Liver (tissue), 9 donors: ENCODE data around the gene KRTAP1-3. TPM values are rescaled to one million over a fixed set of nuclear protein-coding genes. Genes with fewer than 3 reads are reported as not detected.
"Not testable (repeated sequence)": the region's sequence is repeated elsewhere in the genome, so short reads cannot be mapped to it uniquely, and the experiment has no call there.

ENCODE experiments used
- DNase-seq: peaks from one replicate; pipeline ENCODE4 v3.0.0-alpha.2; 2017; ENCODE audit warnings: low spot score
- H3K27ac ChIP-seq, 2 donors: one replicate each; pipeline ENCODE4 v1.7.0; 2013; ENCODE audit warnings: inconsistent platforms in 2 of 2, low read length in 2 of 2, control low read depth in 1 of 2, low read depth in 1 of 2, mild to moderate bottlenecking in 1 of 2
- H3K27me3 ChIP-seq, 4 donors: one replicate each; pipeline versions ENCODE4 v1.6.1 to v1.7.0; 2013; ENCODE audit warnings: low read length in 3 of 4, inconsistent platforms in 1 of 4, mild to moderate bottlenecking in 1 of 4, moderate library complexity in 1 of 4; ENCODE audit not compliant: control insufficient read depth in 4 of 4, insufficient read depth in 4 of 4
- H3K36me3 ChIP-seq, 4 donors: one replicate each; pipeline versions ENCODE4 v1.6.1 to v1.7.0; 2013; ENCODE audit warnings: low read length in 3 of 4, mild to moderate bottlenecking in 3 of 4, low read depth in 1 of 4, moderate library complexity in 1 of 4; ENCODE audit not compliant: control insufficient read depth in 4 of 4, insufficient read depth in 3 of 4
- H3K4me1 ChIP-seq, 4 donors: one replicate each; pipeline versions ENCODE4 v1.6.1 to v1.7.0; 2013; ENCODE audit warnings: low read length in 3 of 4, mild to moderate bottlenecking in 3 of 4, moderate library complexity in 1 of 4; ENCODE audit not compliant: control insufficient read depth in 4 of 4, insufficient read depth in 4 of 4
- H3K4me3 ChIP-seq, 3 donors: one replicate each; pipeline versions ENCODE4 v1.6.1 to v1.7.0; 2013; ENCODE audit warnings: low read length in 3 of 3, control low read depth in 1 of 3, low read depth in 1 of 3, mild to moderate bottlenecking in 1 of 3
- H3K9ac ChIP-seq, 2 donors: one replicate each; pipeline ENCODE4 v1.7.0; 2013; ENCODE audit warnings: low read length in 2 of 2, mild to moderate bottlenecking in 2 of 2, moderate library complexity in 2 of 2, control low read depth in 1 of 2, low read depth in 1 of 2
- H3K9me3 ChIP-seq, 4 donors: one replicate each; pipeline versions ENCODE4 v1.6.1 to v1.7.0; 2013; ENCODE audit warnings: low read length in 3 of 4; ENCODE audit not compliant: control insufficient read depth in 4 of 4
- ATF3 ChIP-seq: IDR thresholded peaks from 2 replicates; pipeline ENCODE4 v1.6.1; 2016; ENCODE audit warnings: antibody characterized with exemption
- CTCF ChIP-seq: fragments of 150-350 bp; IDR thresholded peaks from 2 replicates; pipeline ENCODE4 v1.5.1; 2017; ENCODE audit warnings: improper control_type of control experiment, low read depth, low read length; ENCODE audit not compliant: missing input control
- EGR1 ChIP-seq, 2 donors: IDR thresholded peaks; 2 replicates each; pipeline ENCODE4 v1.6.1; 2016 to 2018; ENCODE audit warnings: antibody characterized with exemption in 2 of 2, low read depth in 2 of 2
- HNF4A ChIP-seq, 2 donors: conservative IDR thresholded peaks; 2 replicates each; pipeline ENCODE4 v1.6.1; 2016; ENCODE audit warnings: antibody characterized with exemption in 2 of 2, mild to moderate bottlenecking in 2 of 2
- HNF4G ChIP-seq: IDR thresholded peaks from 2 replicates; pipeline ENCODE4 v1.6.1; 2016; ENCODE audit warnings: antibody characterized with exemption
- JUND ChIP-seq, 2 donors: IDR thresholded peaks; 2 replicates each; pipeline ENCODE4 v1.6.1; 2016; ENCODE audit warnings: antibody characterized with exemption in 2 of 2
- NR2F2 ChIP-seq: IDR thresholded peaks from 2 replicates; pipeline ENCODE4 v1.6.1; 2016; ENCODE audit warnings: antibody characterized with exemption
- RAD21 ChIP-seq, 2 donors: IDR thresholded peaks; 2 replicates each; pipeline ENCODE4 v1.6.1; 2016; ENCODE audit warnings: antibody characterized with exemption in 2 of 2, mild to moderate bottlenecking in 2 of 2
- RXRA ChIP-seq, 2 donors: IDR thresholded peaks; 2 replicates each; pipeline ENCODE4 v1.6.1; 2017 to 2018; ENCODE audit warnings: antibody characterized with exemption in 2 of 2, mild to moderate bottlenecking in 1 of 2
- SP1 ChIP-seq: IDR thresholded peaks from 2 replicates; pipeline ENCODE4 v1.6.1; 2018; ENCODE audit warnings: antibody characterized with exemption, mild to moderate bottlenecking
- TAF1 ChIP-seq: conservative IDR thresholded peaks from 2 replicates; pipeline ENCODE4 v1.6.1; 2016; ENCODE audit warnings: antibody characterized with exemption, mild to moderate bottlenecking
- YY1 ChIP-seq: IDR thresholded peaks from 2 replicates; pipeline ENCODE4 v1.6.1; 2016; ENCODE audit warnings: antibody characterized with exemption, mild to moderate bottlenecking
- WGBS: extraction: QIAGEN DNeasy Blood & Tissue Kit; methylation state at CpG from one replicate; pipeline ENCODE4 v1.1.7; 2013; 5-methylcytosine and 5-hydroxymethylcytosine counted together
- polyA plus RNA-seq, 2 donors: library from polyadenylated mRNA; stranded (reverse) in 1 of 2; unstranded in 1 of 2; fragments of 200-250 nt in 1 of 2; fragments of >200 nt in 1 of 2; fragmentation: Nextera tagmentation in 1 of 2; extraction: Ambion mirVana in 1 of 2; gene quantifications; one replicate each; pipeline versions ENCODE4 v1.2.1 to v1.2.3, GENCODE V29; 2013 to 2015
- total RNA-seq, 2 donors: library from RNA; depleted of rRNA; stranded (reverse); fragments of >200 nt; gene quantifications; one replicate each; pipeline ENCODE4 v1.2.3, GENCODE V29; 2014
- TF ChIP-seq, protein P1 (sequence below): IDR thresholded peaks from 2 replicates; pipeline ENCODE4 v1.6.1; 2016; ENCODE audit warnings: antibody characterized with exemption, mild to moderate bottlenecking
- TF ChIP-seq, protein P2 (sequence below): IDR thresholded peaks from 2 replicates; pipeline ENCODE4 v1.6.1; 2016; ENCODE audit warnings: antibody characterized with exemption
- donor health status: healthy.
- donor health status: healthy.
- donor health status: healthy.
- donor health status: healthy.
- donor health status: healthy.

Gene KRTAP1-3
- total and polyA plus RNA-seq, 4 donors = not detected

GRCh38 chr17:41048441-41048840 is 13.8 kb upstream of the KRTAP1-3 start:
- no peaks in the 10 kb centered on the region for H3K9me3 ChIP-seq
- 58% methylated on average over 7 of the region's 7 CpGs for WGBS
- DNase-seq = no peak
- no peaks in the 10 kb centered on the region for H3K4me1 ChIP-seq
- H3K9ac ChIP-seq = no peak overlapping the region
- TF ChIP-seq RAD21 (IDR thresholded peaks at IDR 0.05) (no peak), HNF4G (no peak), NR2F2 (no peak), HNF4A (conservative IDR thresholded peaks at IDR 0.05) (no peak), SP1 (no peak), RXRA (IDR thresholded peaks at IDR 0.05) (no peak), CTCF (no peak), EGR1 (IDR thresholded peaks at IDR 0.05; ENCODE audit: low read depth in 2 of 2) (no peak), TAF1 (no peak), JUND (IDR thresholded peaks at IDR 0.05) (no peak), ATF3 (no peak), YY1 (no peak)
- TF ChIP-seq, protein P1, sequence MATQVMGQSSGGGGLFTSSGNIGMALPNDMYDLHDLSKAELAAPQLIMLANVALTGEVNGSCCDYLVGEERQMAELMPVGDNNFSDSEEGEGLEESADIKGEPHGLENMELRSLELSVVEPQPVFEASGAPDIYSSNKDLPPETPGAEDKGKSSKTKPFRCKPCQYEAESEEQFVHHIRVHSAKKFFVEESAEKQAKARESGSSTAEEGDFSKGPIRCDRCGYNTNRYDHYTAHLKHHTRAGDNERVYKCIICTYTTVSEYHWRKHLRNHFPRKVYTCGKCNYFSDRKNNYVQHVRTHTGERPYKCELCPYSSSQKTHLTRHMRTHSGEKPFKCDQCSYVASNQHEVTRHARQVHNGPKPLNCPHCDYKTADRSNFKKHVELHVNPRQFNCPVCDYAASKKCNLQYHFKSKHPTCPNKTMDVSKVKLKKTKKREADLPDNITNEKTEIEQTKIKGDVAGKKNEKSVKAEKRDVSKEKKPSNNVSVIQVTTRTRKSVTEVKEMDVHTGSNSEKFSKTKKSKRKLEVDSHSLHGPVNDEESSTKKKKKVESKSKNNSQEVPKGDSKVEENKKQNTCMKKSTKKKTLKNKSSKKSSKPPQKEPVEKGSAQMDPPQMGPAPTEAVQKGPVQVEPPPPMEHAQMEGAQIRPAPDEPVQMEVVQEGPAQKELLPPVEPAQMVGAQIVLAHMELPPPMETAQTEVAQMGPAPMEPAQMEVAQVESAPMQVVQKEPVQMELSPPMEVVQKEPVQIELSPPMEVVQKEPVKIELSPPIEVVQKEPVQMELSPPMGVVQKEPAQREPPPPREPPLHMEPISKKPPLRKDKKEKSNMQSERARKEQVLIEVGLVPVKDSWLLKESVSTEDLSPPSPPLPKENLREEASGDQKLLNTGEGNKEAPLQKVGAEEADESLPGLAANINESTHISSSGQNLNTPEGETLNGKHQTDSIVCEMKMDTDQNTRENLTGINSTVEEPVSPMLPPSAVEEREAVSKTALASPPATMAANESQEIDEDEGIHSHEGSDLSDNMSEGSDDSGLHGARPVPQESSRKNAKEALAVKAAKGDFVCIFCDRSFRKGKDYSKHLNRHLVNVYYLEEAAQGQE = no peak
- TF ChIP-seq, protein P2, sequence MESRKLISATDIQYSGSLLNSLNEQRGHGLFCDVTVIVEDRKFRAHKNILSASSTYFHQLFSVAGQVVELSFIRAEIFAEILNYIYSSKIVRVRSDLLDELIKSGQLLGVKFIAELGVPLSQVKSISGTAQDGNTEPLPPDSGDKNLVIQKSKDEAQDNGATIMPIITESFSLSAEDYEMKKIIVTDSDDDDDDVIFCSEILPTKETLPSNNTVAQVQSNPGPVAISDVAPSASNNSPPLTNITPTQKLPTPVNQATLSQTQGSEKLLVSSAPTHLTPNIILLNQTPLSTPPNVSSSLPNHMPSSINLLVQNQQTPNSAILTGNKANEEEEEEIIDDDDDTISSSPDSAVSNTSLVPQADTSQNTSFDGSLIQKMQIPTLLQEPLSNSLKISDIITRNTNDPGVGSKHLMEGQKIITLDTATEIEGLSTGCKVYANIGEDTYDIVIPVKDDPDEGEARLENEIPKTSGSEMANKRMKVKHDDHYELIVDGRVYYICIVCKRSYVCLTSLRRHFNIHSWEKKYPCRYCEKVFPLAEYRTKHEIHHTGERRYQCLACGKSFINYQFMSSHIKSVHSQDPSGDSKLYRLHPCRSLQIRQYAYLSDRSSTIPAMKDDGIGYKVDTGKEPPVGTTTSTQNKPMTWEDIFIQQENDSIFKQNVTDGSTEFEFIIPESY = no peak
- H3K27ac ChIP-seq = no peak overlapping the region
- peaks cover 0 to 3% (median 0%) of the 10 kb centered on the region in 4 donors for H3K27me3 ChIP-seq
- H3K4me3 ChIP-seq = no peak overlapping the region
- no peaks in the 10 kb centered on the region for H3K36me3 ChIP-seq

- H3K27me3 ChIP-seq, H3K27ac ChIP-seq, DNase-seq, H3K4me3 ChIP-seq, H3K9me3 ChIP-seq, H3K4me1 ChIP-seq, H3K9ac ChIP-seq, H3K36me3 ChIP-seq: not testable (repeated sequence)
- WGBS = 35% methylated on average over 10 of the region's 33 CpGs
These were observed 12.2 kb upstream of the KRTAP1-3 start, which contains the start of gene KRTAP2-1 for GRCh38 chr17:41046735-41047465. Gene KRTAP2-1, minus strand, starts transcription at chr17:41047316. Its CDS starts 49 bp downstream, at chr17:41047267.
